GM12878 (cell line): ENCODE measurements around the gene THRB. TPM values are rescaled to one million over a fixed set of nuclear protein-coding genes. Genes with fewer than 3 reads are reported as not detected.

Experiments
- ATAC-seq: fragments of 200-7000 bp; cut with Tn5 transposase; 3 replicates; pipeline ENCODE4 v1.9.1; 2020; ENCODE audit warnings: mild to moderate bottlenecking, moderate library complexity
- BruUV-seq: library from RNA; stranded (reverse); fragments of 400-500 nt; replicated peaks from 2 replicates; lab custom pipeline; 2021; lab: Mats Ljungman, UMichigan
- CTCF ChIA-PET: fragments of 300-600 bp; sonication (Branson Sonifier 250); formaldehyde crosslinking; extraction: SDS; loops from one replicate; lab custom pipeline; 2021; ENCODE audit warnings: inconsistent platforms; lab: Yijun Ruan, JAX
- POLR2A ChIA-PET: fragments of 350-600 bp; formaldehyde crosslinking; extraction: SDS; loops from one replicate; lab custom pipeline; 2021; ENCODE audit warnings: inconsistent platforms; lab: Charles Lee
- RAD21 ChIA-PET: fragments of 300-600 bp; sonication (Branson Sonifier 250); formaldehyde crosslinking; loops from one replicate; lab custom pipeline; 2023; ENCODE audit warnings: antibody characterized with exemption; ENCODE audit not compliant: unreplicated experiment; lab: Charles Lee
- SMC1A ChIA-PET: fragments of 300-600 bp; sonication (Branson Sonifier 250); formaldehyde crosslinking; loops from one replicate; lab custom pipeline; 2023; ENCODE audit not compliant: unreplicated experiment, uncharacterized antibody; lab: Charles Lee
- DNase-seq: peaks from one replicate; pipeline ENCODE4 v3.0.0-alpha.2; 2011; ENCODE audit warnings: low read depth, low spot score
- FAIRE-seq: peaks from 3 replicates; lab custom pipeline; 2011; peaks lifted over from hg19 to GRCh38; lab: Jason Lieb, UNC
- H2AFZ ChIP-seq: 2 replicates; pipeline ENCODE4 v1.6.0; 2011; ENCODE audit warnings: low read depth, low read length, control low read depth; ENCODE audit not compliant: control insufficient read depth
- H3K27ac ChIP-seq: 2 replicates; pipeline ENCODE4 v1.5.1; 2011; ENCODE audit warnings: control low read depth; ENCODE audit not compliant: control insufficient read depth, insufficient read depth
- H3K27me3 ChIP-seq, 2 experiments: replicated peaks in 1 of 2; 2 replicates each; pipeline versions ENCODE4 v1.6.0 to v1.6.1; 2011; ENCODE audit warnings: low read length in 1 of 2; ENCODE audit not compliant: control insufficient read depth in 2 of 2, insufficient read depth in 2 of 2
- H3K36me3 ChIP-seq, 2 experiments: 2 replicates each; pipeline ENCODE4 v1.5.1; 2011; ENCODE audit warnings: low read length in 1 of 2; ENCODE audit not compliant: control insufficient read depth in 2 of 2, insufficient read depth in 2 of 2
- H3K4me1 ChIP-seq: 2 replicates; pipeline ENCODE4 v1.6.1; 2011; ENCODE audit warnings: mild to moderate bottlenecking, low read length, moderate library complexity, mixed read lengths; ENCODE audit not compliant: control insufficient read depth, insufficient read depth
- H3K4me2 ChIP-seq: 2 replicates; pipeline ENCODE4 v1.6.0; 2011; ENCODE audit warnings: control low read depth; ENCODE audit not compliant: control insufficient read depth, insufficient read depth
- H3K4me3 ChIP-seq: fragments of 200-600 bp; sonication (generic); 2 replicates; pipeline ENCODE4 v1.5.1; 2016
- H3K79me2 ChIP-seq: 2 replicates; pipeline ENCODE4 v1.6.0; 2011; ENCODE audit warnings: low read length; ENCODE audit not compliant: control insufficient read depth, insufficient read depth
- H3K9ac ChIP-seq: 2 replicates; pipeline ENCODE4 v1.8.0; 2011; ENCODE audit warnings: low read length, control low read depth, mixed read lengths; ENCODE audit not compliant: control insufficient read depth, insufficient read depth
- H3K9me3 ChIP-seq: replicated peaks from 3 replicates; pipeline ENCODE4 v1.5.1; 2011; ENCODE audit warnings: mild to moderate bottlenecking, low read length; ENCODE audit not compliant: control insufficient read depth, insufficient read depth
- H4K20me1 ChIP-seq: 2 replicates; pipeline ENCODE4 v1.6.0; 2011; ENCODE audit not compliant: control insufficient read depth, insufficient read depth
- ATF7 ChIP-seq: fragments of 450-650 bp; IDR thresholded peaks from 2 replicates; pipeline ENCODE4 v1.6.1; 2016; ENCODE audit warnings: low read depth, mild to moderate bottlenecking
- CTCF ChIP-seq, 3 experiments: IDR thresholded peaks in 2 of 3; conservative IDR thresholded peaks in 1 of 3; 2 replicates each; pipeline ENCODE4 v1.5.1; 2011; ENCODE audit warnings: low read depth in 3 of 3, low read length in 3 of 3, mild to moderate bottlenecking in 3 of 3, control low read depth in 2 of 3, moderate library complexity in 2 of 3, inconsistent platforms in 1 of 3, mixed read lengths in 1 of 3; ENCODE audit not compliant: control insufficient read depth in 2 of 3, insufficient read depth in 1 of 3; ENCODE audit errors: extremely low read depth in 1 of 3
- EZH2 ChIP-seq: IDR thresholded peaks from 2 replicates; pipeline ENCODE4 v1.6.1; 2012; ENCODE audit warnings: low read depth, mild to moderate bottlenecking, control low read depth, inconsistent platforms, low read length, borderline replicate concordance; ENCODE audit not compliant: control insufficient read depth
- PAX8 ChIP-seq: fragments of 450-650 bp; IDR thresholded peaks from 2 replicates; pipeline ENCODE4 v1.6.1; 2017; ENCODE audit warnings: mild to moderate bottlenecking, moderate library complexity
- SIN3A ChIP-seq: IDR thresholded peaks from 2 replicates; pipeline ENCODE4 v1.6.1; 2012; ENCODE audit warnings: low read depth, low read length, improper control_type of control experiment
- WGBS: methylation state at CpG from one replicate; pipeline ENCODE4 v1.1.6; 2016; ENCODE audit warnings: low lambda C conversion rate; ENCODE audit not compliant: insufficient replicate concordance, insufficient coverage; ENCODE audit errors: missing lambda C conversion rate; 5-methylcytosine and 5-hydroxymethylcytosine counted together
- in situ Hi-C: fragments of 300-500 bp; cut with MboI; formaldehyde crosslinking; loops from 9 replicates; pipeline ENCODE4 v1.14.3; 2018; ENCODE audit warnings: mixed read lengths
- intact Hi-C: fragments of 100-400 bp; cut with micrococcal nuclease; formaldehyde crosslinking; loops from one replicate; pipeline ENCODE4 v1.14.2; 2022; ENCODE audit not compliant: unreplicated experiment
- polyA plus RNA-seq, 11 experiments: library from polyadenylated mRNA; depleted of rRNA in 4 of 11; unstranded in 6 of 11; stranded (reverse) in 5 of 11; fragments of >200 nt; fragmentation: Nextera tagmentation in 4 of 11; fragmentation: Illumina TruSeq in 1 of 11; extraction: Ambion mirVana in 4 of 11; extraction: Trizol in 1 of 11; gene quantifications; 1 replicate in 1 of 11; 2 replicates in 10 of 11; pipeline versions ENCODE4 v1.2.1 to v1.2.3, GENCODE V29; 2011 to 2016; ENCODE audit warnings: inconsistent platforms in 2 of 11, missing spikeins in 2 of 11, low read depth in 1 of 11
- total RNA-seq, 4 experiments: library from RNA; depleted of rRNA in 3 of 4; stranded (reverse); fragments of >200 nt in 3 of 4; fragmentation: Illumina TruSeq in 1 of 4; extraction: Trizol in 1 of 4; gene quantifications; 2 replicates each; pipeline versions ENCODE4 v1.2.1 to v1.2.3, GENCODE V29; 2013 to 2021

The THRB gene
- total and polyA plus RNA-seq, 10 of the 15 experiments (the other 5 are each of a cell fraction or from before 2014, with no cell fraction given): 0.05 TPM; not detected in 9

DNA sequence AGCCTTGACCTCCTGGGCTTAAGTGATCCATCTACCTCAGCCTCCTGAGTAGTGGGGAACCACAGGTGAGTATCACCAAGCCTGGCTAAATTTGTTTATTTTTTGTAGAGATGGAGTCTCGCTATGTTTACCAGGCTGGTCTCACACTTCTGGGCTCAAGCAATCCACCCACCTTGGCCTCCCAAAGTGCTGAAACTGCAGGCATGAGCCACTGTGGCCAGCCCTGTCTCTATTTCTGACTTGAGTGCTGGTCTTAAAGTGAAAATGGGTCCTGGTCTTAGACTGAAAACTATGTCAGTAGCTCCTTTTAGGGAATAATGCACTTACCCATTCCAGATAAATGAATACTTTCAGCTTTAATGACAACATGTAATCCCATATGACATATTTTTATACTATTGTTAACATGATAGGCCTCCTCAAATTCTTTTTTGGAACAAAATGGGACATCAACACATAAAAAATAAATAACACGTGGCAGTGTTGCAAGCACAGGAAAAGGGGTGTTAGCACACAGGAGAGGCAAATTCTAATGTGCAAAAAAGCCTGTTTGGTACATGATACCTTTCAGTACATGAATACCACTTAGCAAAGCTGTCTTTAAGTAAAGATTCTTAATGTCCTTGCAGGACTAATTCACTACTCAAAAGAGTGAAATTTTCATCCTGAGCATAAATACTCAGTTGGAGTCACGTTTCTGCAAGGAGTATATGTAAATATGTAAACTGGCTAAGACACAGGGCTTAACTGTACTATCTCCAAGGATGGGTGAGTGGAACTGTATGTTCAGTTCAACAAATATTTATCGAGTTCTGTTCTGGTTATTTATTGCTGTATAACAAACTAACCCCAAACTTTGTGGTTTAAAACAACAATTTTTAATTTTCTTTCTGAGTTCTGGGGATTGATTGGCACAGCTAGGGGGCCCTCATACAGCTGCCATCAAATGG, 354.9 kb downstream of the THRB start:
- no peaks in the 10 kb centered on the region for H3K79me2 ChIP-seq
- no TSS peak for BruUV-seq
- no peaks in the 10 kb centered on the region for H4K20me1 ChIP-seq
- CTCF ChIA-PET: no interaction called here
- no peak overlapping the region for H3K4me3 ChIP-seq
- H3K36me3 ChIP-seq: no peaks in the 10 kb centered on the region
- no peak for DNase-seq
- H3K9ac ChIP-seq: no peak overlapping the region
- intact Hi-C loops: no loop called here
- no peaks in the 10 kb centered on the region for H3K9me3 ChIP-seq
- H3K27me3 ChIP-seq: no peaks in the 10 kb centered on the region
- H2AFZ ChIP-seq: no peak overlapping the region
- 7% methylated on average over 4 of the region's 4 CpGs for WGBS
- SMC1A ChIA-PET: interaction anchor here (1.1 kb wide), 1 partner anchor 223 kb away, joined by 3 read pairs; the partner anchor contains the start of genes NKIRAS1 and RPL15
- POLR2A ChIA-PET: no interaction called here
- H3K27ac ChIP-seq: no peak overlapping the region
- in situ Hi-C loops: no loop called here
- TF ChIP-seq EZH2 (no peak), PAX8 (no peak), ATF7 (no peak), SIN3A (no peak), CTCF (IDR thresholded peaks at IDR 0.05 in 2 of 3, conservative IDR thresholded peaks at IDR 0.05 in 1 of 3; ENCODE audit: control insufficient read depth in 2 of 3, extremely low read depth in 1 of 3, insufficient read depth in 1 of 3, low read depth in 3 of 3, low read length in 3 of 3) (no peak)
- no peak for FAIRE-seq
- no peaks in the 10 kb centered on the region for H3K4me1 ChIP-seq
- RAD21 ChIA-PET: no interaction called here
- H3K4me2 ChIP-seq: no peak overlapping the region
- no peak for ATAC-seq
